CD4-positive, alpha-beta T cell treated with Interleukin-6 at 100 ng/mL for 8 hours (primary cell): Measurements from ENCODE around the gene SGCE.

Experiments
- DNase-seq: peaks from one replicate; pipeline ENCODE4 v3.0.0-alpha.2; 2020; ENCODE audit warnings: mixed read lengths, low spot score

The SGCE gene

GRCh38 chr7:94565247-94565894 is 90.6 kb downstream of the SGCE start:
- no peak for DNase-seq

- no peak for DNase-seq
Measured at GRCh38 chr7:94562525-94562924, 93.4 kb downstream of the SGCE start.

GRCh38 chr7:94561841-94562514 is 94.0 kb downstream of the SGCE start:
- DNase-seq, result no peak

GRCh38 chr7:94559972-94560371 is 96.0 kb downstream of the SGCE start:
- DNase-seq, result no peak

GRCh38 chr7:94557215-94557614 is 98.7 kb downstream of the SGCE start:
- no peak for DNase-seq

- DNase-seq, result no peak
Measured at GRCh38 chr7:94556028-94556427, 99.9 kb downstream of the SGCE start.

- DNase-seq, result no peak
Measured at GRCh38 chr7:94547126-94547525, 108.8 kb downstream of the SGCE start.

- DNase-seq, result no peak
Measured at GRCh38 chr7:94540428-94540827, 115.5 kb downstream of the SGCE start.
